KBM-7 (cell line): ENCODE data around the gene PRRG2.
"Not testable (repeated sequence)": the region's sequence is repeated elsewhere in the genome, so short reads cannot be mapped to it uniquely, and the experiment has no call there.

Experiments used
- DNase-seq: peaks from one replicate; pipeline ENCODE4 v3.0.0-alpha.2; 2015
- in situ Hi-C: fragments of 300-500 bp; cut with MboI; formaldehyde crosslinking; loops from 2 replicates; pipeline ENCODE4 v1.14.3; 2020; ENCODE audit warnings: low sequenced_read_pairs, low pct_unique_long_range_greater_than_20kb, mixed read lengths

The PRRG2 gene

GRCh38 chr19:49597703-49597974, 16.5 kb downstream of the PRRG2 start:
- in situ Hi-C loops: no loop called here
- DNase-seq: no peak

DNA sequence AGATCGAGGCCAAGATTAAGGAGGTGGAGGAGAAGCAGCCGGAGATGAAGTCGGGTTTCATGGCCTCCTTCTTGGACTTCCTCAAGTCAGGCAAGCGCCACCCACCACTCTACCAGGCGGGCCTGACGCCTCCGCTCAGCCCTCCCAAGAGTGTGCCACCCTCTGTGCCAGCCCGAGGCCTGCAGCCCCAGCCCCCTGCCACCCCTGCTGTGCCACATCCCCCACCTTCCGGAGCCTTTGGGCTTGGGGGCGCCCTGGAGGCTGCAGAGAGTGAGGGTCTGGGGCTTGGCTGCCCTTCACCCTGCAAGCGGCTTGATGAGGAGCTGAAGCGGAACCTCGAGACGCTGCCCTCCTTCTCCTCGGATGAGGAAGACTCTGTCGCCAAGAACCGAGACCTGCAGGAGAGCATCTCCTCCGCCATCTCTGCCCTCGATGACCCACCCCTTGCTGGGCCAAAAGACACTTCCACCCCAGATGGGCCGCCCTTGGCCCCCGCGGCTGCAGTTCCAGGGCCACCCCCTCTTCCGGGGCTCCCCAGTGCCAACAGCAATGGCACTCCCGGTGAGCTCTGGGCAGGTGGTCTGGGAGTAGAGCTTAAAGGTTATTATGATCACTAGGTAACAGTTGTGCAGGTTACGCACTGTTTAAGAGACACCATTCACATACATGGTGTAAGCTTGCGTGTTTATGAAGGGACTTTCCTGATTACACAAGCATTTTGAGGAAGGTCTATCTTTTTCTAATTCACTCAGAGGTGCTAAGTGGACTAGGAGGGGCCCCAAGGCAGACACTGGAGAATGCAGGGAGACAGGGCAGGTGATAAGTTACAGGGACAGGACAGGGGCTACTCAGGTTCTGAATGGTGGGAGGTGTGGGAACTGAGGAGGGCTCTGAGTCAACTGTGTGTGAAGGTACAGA, 18.5 kb downstream of the PRRG2 start:
- no peak for DNase-seq
- in situ Hi-C loops: no loop called here

DNA sequence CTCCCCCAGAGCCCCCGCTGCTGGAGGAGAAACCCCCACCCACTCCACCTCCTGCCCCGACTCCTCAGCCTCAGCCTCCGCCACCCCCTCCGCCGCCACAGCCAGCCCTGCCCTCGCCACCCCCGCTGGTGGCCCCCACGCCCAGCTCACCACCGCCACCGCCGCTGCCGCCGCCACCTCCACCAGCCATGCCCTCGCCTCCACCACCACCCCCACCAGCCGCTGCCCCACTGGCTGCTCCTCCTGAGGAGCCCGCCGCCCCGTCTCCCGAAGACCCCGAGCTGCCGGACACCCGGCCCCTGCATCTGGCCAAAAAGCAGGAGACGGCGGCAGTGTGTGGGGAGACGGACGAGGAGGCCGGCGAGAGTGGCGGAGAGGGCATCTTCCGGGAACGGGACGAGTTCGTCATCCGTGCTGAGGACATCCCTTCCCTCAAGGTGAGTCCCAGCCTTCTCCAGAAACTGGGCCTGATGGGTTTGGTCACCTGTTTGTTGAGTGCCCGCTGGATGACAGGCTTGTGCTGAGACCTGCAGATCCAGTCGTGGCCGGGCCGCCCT, 20.4 kb downstream of the PRRG2 start:
- no peak for DNase-seq
- in situ Hi-C loops: no loop called here

DNA sequence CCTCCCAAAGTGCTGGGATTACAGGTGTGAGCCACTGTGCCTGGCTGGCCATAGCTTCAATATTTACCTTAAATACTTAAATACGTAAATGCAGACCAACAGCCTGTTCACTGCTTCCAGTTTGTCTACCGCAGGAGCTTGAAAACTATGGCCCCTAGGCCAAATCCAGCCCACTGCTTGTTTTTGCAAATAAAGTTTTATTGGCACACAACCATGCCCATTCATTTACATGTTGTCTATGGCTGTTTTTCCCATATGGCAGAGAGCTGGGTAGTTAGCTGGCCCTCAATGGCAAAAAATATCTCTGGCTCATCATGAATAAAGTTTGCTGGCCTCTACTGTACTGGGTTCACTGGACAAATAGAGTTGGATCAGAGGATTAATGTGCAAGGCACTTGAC, 21.7 kb downstream of the PRRG2 start:
- DNase-seq: no peak
- in situ Hi-C loops: no loop called here

DNA sequence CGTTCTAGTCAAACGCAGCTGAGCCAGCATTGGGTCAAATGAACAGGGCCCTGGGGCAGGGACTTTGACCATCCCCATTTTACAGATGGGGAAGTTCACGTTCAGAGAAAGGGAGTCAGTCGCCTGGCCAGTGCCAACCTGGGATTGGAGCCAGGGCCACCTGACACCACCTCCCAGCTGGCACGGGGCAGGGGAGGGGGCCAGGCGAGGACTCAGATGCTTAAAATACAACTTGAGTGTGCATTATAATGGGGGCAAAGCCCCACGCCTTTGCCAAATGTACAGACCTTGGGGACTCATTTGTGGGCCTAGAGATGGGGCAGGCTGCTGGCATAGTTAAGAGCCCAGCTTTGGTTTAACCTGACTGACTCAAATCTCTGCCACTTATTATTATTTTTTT, 24.5 kb downstream of the PRRG2 start:
- no peak for DNase-seq
- in situ Hi-C loops: no loop called here

DNA sequence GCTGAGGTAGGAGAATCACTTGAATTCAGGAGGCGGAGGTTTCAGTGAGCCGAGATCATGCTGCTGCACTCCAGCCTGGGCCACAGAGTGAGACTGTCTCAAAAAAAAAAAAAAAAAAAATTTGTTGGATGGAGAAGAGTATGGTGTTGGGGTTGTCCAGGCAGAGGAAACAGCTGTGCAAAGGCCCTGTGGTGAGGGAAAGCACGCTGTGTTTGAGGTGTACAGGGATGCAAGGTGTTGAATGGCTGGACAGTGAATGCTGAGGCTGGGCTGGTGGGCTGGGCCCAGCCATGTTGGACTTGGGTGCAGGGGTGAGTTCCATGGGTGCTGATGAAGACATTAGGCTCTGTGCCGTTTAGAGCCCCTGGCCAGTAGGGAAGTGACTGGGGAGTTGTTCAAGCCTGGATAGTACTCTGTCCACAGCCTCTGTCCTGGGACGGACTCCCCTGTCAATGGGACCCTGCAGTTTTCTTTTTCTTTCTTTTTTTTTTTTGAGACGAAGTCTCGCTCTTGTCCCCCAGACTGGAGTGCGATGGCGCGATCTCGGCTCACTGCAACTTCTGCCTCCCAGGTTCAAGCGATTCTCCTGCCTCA, 28.5 kb downstream of the PRRG2 start:
- DNase-seq: no peak
- in situ Hi-C loops: no loop called here

- DNase-seq: no peak
- in situ Hi-C loops: no loop called here
Observed at GRCh38 chr19:49613374-49613773, 32.3 kb downstream of the PRRG2 start.

- no peak for DNase-seq
- in situ Hi-C loops: no loop called here
Observed at GRCh38 chr19:49614096-49614833, 33.1 kb downstream of the PRRG2 start.

DNA sequence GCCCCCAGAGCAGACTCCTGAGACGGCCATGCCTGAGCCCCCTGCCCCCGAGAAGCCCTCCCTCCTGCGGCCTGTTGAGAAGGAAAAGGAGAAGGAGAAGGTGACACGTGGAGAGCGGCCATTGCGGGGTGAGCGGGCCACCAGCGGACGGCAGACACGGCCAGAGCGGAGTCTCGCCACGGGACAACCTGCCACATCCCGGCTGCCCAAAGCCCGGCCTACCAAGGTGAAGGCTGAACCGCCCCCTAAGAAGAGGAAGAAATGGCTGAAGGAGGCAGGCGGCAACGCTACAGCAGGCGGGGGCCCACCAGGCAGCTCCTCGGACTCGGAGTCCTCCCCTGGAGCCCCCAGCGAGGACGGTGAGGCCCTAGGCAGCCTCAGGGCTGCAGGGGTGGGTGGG, 34.7 kb downstream of the PRRG2 start:
- DNase-seq: no peak
- in situ Hi-C loops: no loop called here

- in situ Hi-C loops: no loop called here
- no peak for DNase-seq
Observed at GRCh38 chr19:49616532-49616931, 35.4 kb downstream of the PRRG2 start.

GRCh38 chr19:49616945-49617344, 35.8 kb downstream of the PRRG2 start:
- in situ Hi-C loops: no loop called here
- no peak for DNase-seq

DNA sequence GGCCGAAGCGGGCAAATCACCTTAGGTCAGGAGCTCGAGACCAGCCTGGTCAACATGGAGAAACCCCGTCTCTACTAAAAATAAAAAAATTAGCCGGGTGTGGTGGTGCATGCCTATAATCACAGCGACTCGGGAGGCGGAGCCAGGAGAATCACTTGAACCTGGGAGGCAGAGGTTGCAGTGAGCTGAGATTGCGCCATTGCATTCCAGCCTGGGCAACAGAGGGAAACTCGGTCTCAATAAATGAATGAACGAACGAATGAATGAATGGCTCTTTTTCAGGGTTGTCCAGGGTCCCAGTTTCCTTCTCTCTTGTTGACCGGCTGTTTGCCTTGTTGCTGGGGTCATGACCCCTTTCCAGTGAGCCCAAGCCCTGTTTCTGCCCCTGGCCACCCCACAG, 36.7 kb downstream of the PRRG2 start:
- in situ Hi-C loops, DNase-seq: not testable (repeated sequence)

DNA sequence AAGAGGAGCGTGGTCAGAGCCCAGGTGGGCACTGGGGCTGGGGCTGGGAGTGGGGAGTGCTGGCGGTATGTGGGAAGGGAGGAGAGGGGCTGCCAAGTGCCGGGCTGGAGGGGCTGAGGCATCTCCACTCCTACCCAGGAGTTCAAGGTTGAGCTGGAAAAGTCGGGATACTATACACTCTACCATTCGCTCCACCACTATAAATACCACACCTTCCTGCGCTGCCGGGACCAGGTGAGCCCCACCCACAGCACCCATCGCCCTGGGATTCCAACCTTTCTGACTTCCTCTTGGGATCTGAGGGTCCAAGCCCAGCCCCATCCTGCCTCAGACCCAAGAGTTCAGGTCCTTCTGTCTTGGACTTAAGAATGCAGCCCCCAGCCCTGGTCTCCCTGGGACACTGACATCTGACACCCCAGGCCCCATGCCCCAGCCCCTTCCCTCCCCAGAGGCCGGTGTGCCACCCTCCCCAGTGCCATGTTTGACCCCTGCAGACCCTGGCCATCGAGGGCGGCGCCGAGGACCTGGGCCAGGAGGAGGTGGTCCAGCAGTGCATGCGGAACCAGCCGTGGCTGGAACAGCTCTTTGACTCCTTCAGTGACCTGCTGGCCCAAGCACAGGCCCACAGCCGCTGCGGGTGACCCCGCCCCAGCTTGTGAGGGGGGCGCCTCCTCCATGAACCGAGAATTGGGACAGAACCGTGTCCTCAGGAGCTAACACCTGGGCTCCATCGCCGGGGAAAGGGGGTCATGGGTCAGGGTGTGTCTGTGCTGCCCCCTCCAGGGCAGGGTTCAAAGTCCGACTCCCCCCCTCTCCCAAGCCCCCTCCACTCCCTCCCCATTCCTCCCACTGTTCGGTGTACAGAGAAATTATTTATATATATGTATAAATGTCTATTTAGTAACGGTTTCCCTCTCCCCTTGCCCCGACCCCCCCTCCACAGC, 44.1 kb downstream of the PRRG2 start:
- DNase-seq: no peak

GRCh38 chr19:49626226-49626625, 45.1 kb downstream of the PRRG2 start:
- no peak for DNase-seq
- in situ Hi-C loops: no loop called here

More for the DNA sequence above, 44.1 kb downstream of the PRRG2 start:
- in situ Hi-C loops: no loop called here

GRCh38 chr19:49629659-49630058, 48.5 kb downstream of the PRRG2 start:
- in situ Hi-C loops: no loop called here
- DNase-seq: no peak

DNA sequence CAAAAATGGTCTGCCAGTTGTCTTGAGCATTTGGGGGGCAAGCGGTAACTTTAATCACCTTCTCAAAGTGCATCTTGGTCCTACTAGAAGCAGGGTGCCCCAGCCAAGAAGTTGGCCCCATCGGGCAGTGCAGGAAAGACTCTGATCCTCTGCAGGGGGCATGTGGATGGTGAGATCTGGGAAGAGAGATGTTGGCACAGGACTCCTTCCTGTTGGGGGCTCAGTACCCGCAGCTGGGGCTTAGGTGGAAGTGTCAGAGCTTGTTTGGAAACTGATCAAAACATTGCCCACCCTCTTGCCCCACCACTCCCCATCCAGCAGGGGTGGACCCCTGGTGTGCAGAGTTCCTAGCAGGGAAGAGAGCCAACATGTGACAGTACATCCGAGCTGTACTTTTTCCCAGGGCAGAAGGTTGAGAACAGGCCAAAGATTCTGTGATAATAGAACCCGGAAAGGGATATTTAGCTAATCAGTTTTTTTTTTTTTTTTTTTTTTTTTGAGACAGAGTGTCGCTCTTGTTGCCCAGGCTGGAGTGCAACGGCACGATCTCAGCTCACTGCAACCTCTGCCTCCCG, 50.0 kb downstream of the PRRG2 start:
- in situ Hi-C loops: no loop called here

GRCh38 chr19:49631610-49632192, 50.6 kb downstream of the PRRG2 start:
- in situ Hi-C loops: no loop called here
- DNase-seq: no peak

More for the DNA sequence above, 50.0 kb downstream of the PRRG2 start:
- no peak for DNase-seq

DNA sequence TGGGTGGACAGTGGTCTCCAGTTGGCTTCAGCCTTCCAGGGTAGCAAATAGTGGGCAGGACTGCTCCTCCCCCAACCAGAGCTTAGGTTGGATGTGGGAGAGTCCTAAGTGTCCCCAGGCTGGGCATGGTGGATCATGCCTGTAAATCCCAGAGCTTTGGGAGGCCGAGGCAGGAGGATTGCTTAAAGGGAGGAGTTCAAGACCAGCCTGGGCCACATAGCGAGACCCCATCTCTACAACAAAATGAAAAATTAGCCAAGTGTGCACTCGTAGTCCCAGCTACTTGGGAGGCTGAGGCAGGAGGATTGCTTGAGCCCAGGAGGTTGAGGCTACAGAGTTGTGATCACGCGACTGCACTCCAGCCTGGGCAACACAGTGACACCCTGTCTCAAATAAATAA, 51.5 kb downstream of the PRRG2 start:
- no peak for DNase-seq
- in situ Hi-C loops: no loop called here
